HUES6 (cell line): ENCODE measurements around the gene TBC1D3B.
"Not testable (repeated sequence)": the region's sequence is repeated elsewhere in the genome, so short reads cannot be mapped to it uniquely, and the experiment has no call there.

Experiments used
- H3K27ac ChIP-seq: 2 replicates; pipeline ENCODE4 v1.7.0; 2013; ENCODE audit warnings: low read depth, mild to moderate bottlenecking, low read length, inconsistent platforms
- H3K27me3 ChIP-seq: 2 replicates; pipeline ENCODE4 v1.6.1; 2013; ENCODE audit warnings: low read length; ENCODE audit not compliant: control insufficient read depth, insufficient read depth
- H3K36me3 ChIP-seq: 2 replicates; pipeline ENCODE4 v1.6.1; 2013; ENCODE audit warnings: low read length; ENCODE audit not compliant: control insufficient read depth, insufficient read depth
- H3K4me1 ChIP-seq: 2 replicates; pipeline ENCODE4 v1.6.1; 2013; ENCODE audit warnings: low read length; ENCODE audit not compliant: control insufficient read depth, insufficient read depth
- H3K4me3 ChIP-seq: 2 replicates; pipeline ENCODE4 v1.5.1; 2013; ENCODE audit warnings: low read depth, low read length
- H3K9ac ChIP-seq: one replicate; pipeline ENCODE4 v1.6.1; 2013; ENCODE audit warnings: mild to moderate bottlenecking, low read length
- H3K9me3 ChIP-seq: 2 replicates; pipeline ENCODE4 v1.6.1; 2013; ENCODE audit warnings: low read depth, low read length; ENCODE audit not compliant: control insufficient read depth, insufficient read depth

The TBC1D3B gene

GRCh38 chr17:36211484-36212271 lies 35.2 kb upstream of the TBC1D3B start:
- H3K27ac ChIP-seq, H3K9me3 ChIP-seq, H3K27me3 ChIP-seq, H3K9ac ChIP-seq, H3K36me3 ChIP-seq, H3K4me3 ChIP-seq, H3K4me1 ChIP-seq: not testable (repeated sequence)

- not testable (repeated sequence) for H3K36me3 ChIP-seq, H3K9me3 ChIP-seq, H3K4me1 ChIP-seq, H3K9ac ChIP-seq, H3K27ac ChIP-seq, H3K27me3 ChIP-seq, H3K4me3 ChIP-seq
Observed at GRCh38 chr17:36210439-36211211, 34.2 kb upstream of the TBC1D3B start, which contains the start of gene CCL4L2. Gene CCL4L2 (plus strand): TSS chr17:36211063.

- no peak overlapping the region for H3K9ac ChIP-seq
- H3K4me3 ChIP-seq: no peak overlapping the region
- H3K9me3 ChIP-seq: no peaks in the 10 kb centered on the region
- no peaks in the 10 kb centered on the region for H3K4me1 ChIP-seq
- no peak overlapping the region for H3K27ac ChIP-seq
- H3K36me3 ChIP-seq: no peaks in the 10 kb centered on the region
- H3K27me3 ChIP-seq: no peaks in the 10 kb centered on the region
Observed at GRCh38 chr17:36209575-36209974, 33.1 kb upstream of the TBC1D3B start.

DNA sequence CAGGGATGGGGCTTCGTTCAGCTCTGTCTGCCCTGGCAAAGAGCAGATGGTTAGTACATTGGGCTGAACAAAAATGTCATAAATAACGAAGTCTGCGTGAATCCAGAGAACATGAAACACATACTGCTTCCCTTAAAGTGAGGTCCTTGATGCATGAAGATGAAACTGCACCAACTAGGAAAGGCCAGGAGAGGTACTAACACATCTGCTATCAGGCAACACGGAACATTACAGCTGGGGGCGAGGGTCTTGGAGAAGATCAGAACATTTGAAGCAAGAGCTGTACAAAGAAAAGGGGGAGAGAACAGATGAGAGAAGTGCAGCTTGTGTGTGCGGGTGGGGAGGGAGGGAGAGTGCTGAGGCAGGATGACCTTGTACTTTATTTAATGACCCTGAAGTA lies 30.9 kb upstream of the TBC1D3B start:
- not testable (repeated sequence) for H3K9me3 ChIP-seq, H3K27me3 ChIP-seq, H3K9ac ChIP-seq, H3K36me3 ChIP-seq, H3K4me3 ChIP-seq, H3K4me1 ChIP-seq, H3K27ac ChIP-seq

GRCh38 chr17:36206486-36206821 lies 30.0 kb upstream of the TBC1D3B start:
- not testable (repeated sequence) for H3K4me1 ChIP-seq, H3K27me3 ChIP-seq, H3K9ac ChIP-seq, H3K36me3 ChIP-seq, H3K4me3 ChIP-seq, H3K27ac ChIP-seq, H3K9me3 ChIP-seq

GRCh38 chr17:36205637-36206485 lies 29.4 kb upstream of the TBC1D3B start:
- Histone ChIP-seq H3K9me3 (no peaks in the 10 kb centered on the region), H3K4me1 (peaks cover 5% of the 10 kb centered on the region; the same call in 1 of the 2 replicates), H3K9ac (no peak overlapping the region), H3K36me3 (no peaks in the 10 kb centered on the region), H3K27ac (no peak overlapping the region), H3K4me3 (no peak overlapping the region), H3K27me3 (no peaks in the 10 kb centered on the region)

GRCh38 chr17:36204724-36205500 lies 28.5 kb upstream of the TBC1D3B start:
- H3K27me3 ChIP-seq: no peaks in the 10 kb centered on the region
- H3K27ac ChIP-seq: no peak overlapping the region
- H3K4me3 ChIP-seq: no peak overlapping the region
- H3K4me1 ChIP-seq: peaks cover 5% of the 10 kb centered on the region; the same call in 1 of the 2 replicates
- no peaks in the 10 kb centered on the region for H3K36me3 ChIP-seq
- no peaks in the 10 kb centered on the region for H3K9me3 ChIP-seq
- H3K9ac ChIP-seq: no peak overlapping the region

- Histone ChIP-seq H3K4me1 (peaks cover 5% of the 10 kb centered on the region; the same call in 1 of the 2 replicates), H3K36me3 (no peaks in the 10 kb centered on the region), H3K9ac (no peak overlapping the region), H3K27me3 (no peaks in the 10 kb centered on the region), H3K27ac (no peak overlapping the region), H3K4me3 (no peak overlapping the region), H3K9me3 (no peaks in the 10 kb centered on the region)
Observed at GRCh38 chr17:36203335-36203734, 26.9 kb upstream of the TBC1D3B start.

DNA sequence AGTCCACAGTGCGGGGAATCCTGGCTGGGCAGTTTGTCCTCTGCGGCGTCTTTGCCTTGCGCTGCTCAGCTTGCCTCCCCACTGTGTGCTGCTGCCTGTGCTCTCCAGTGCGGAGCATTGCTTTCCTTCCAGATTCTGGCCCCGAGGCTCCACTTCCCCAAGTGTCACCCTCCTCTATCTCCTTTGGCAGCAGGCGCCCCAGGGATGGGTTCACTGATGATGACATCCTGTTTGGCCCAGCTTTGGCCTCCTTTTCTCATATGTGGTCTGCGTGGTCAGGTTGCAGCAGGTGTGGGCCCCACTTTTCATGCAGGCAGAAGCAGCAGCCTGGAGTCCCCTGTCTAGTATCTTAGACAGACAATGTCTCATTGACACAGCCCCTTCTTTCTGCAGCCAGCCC lies 25.1 kb upstream of the TBC1D3B start:
- H3K36me3 ChIP-seq, H3K4me1 ChIP-seq, H3K27me3 ChIP-seq, H3K4me3 ChIP-seq, H3K9me3 ChIP-seq, H3K27ac ChIP-seq, H3K9ac ChIP-seq: not testable (repeated sequence)

GRCh38 chr17:36201102-36201501 lies 24.7 kb upstream of the TBC1D3B start:
- not testable (repeated sequence) for H3K36me3 ChIP-seq, H3K9ac ChIP-seq, H3K4me1 ChIP-seq, H3K27me3 ChIP-seq, H3K9me3 ChIP-seq, H3K27ac ChIP-seq, H3K4me3 ChIP-seq
